ENCODE data around the gene ALG1.

Gene ALG1, protein sequence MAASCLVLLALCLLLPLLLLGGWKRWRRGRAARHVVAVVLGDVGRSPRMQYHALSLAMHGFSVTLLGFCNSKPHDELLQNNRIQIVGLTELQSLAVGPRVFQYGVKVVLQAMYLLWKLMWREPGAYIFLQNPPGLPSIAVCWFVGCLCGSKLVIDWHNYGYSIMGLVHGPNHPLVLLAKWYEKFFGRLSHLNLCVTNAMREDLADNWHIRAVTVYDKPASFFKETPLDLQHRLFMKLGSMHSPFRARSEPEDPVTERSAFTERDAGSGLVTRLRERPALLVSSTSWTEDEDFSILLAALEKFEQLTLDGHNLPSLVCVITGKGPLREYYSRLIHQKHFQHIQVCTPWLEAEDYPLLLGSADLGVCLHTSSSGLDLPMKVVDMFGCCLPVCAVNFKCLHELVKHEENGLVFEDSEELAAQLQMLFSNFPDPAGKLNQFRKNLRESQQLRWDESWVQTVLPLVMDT

DNA sequence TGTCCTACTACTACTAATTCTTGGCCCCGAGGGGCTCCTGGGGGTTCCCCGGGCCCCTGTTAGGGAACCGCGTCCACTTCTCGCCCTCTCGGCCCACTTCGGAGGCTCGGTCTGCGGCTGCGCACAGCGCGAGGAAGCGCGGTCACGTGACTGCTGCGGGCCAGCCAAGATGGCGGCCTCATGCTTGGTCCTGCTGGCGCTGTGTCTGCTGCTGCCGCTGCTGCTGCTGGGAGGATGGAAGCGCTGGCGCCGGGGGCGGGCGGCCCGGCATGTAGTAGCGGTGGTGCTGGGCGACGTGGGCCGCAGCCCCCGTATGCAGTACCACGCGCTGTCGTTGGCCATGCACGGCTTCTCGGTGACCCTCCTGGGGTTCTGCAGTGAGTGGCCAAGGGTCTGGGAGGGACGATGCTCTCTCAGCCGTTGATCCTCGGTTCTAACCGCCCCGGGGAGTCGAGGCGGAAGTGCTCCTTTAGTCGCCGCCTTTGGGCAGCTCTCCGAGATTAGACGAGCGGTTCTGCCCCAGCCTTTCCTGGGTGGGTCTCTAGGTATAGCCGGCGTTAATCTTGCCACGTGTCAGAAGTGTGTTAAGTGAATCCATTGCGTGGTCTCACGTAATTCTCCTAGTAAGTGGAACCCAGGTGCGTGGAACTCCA lies at the start of gene ALG1:
Gene ALG1, plus strand, starts transcription at position 163 of the 653 bp plus-strand sequence. Its CDS starts 7 bp downstream, at position 170.
- DNase-seq = peak in 54 of 56 donors; percentile 44 to 92 (median 82)

DNA sequence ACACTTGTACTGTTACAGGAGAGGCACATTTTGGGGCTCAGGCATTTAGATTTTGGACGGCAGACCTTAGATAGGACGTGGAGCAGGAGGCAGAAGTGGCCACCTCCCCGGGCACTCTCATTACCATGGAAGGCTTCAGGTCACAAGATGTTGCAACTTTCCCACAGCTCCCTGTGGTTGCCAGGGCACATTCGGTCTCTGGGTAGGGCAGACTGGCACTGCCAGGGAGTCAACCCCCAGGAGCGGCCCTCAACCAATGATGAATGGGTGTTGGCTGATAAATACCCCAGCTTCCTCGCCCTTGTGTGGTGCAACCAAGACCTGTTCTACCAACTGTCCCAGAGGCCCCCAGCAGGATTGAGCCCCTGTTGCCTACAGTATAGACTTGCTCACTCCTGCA lies 49.1 kb upstream of the ALG1 start:
- DNase-seq = peak in 1 of 56 donors; percentile 8

- DNase-seq = no peak
Observed at GRCh38 chr16:5024632-5025031, 47.0 kb upstream of the ALG1 start.

DNA sequence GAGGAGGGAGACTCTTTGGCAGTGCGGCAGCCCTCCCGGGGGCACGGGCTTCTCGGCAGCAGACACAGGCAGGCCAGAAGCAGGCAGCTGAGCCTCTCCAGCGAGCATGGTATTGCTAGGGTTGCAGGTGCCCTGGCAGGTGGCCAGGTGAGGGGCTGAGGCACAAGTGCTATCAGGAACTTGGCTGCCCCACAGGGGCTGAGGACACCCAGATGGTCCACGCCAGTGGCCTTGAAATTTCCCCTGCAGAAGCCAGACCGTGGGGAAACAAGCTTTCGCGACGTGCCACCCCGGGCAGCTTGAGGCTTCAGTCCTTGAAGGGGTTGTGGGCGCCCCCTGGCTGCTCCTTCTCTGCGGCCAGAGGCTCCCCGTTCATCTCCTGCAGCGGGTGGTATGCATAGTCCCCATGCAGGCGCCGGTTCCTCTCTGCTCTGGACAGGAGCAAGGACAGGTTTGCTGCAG lies 46.4 kb upstream of the ALG1 start:
- DNase-seq = peak in 50 of 56 donors; percentile 8 to 82 (median 54)

DNA sequence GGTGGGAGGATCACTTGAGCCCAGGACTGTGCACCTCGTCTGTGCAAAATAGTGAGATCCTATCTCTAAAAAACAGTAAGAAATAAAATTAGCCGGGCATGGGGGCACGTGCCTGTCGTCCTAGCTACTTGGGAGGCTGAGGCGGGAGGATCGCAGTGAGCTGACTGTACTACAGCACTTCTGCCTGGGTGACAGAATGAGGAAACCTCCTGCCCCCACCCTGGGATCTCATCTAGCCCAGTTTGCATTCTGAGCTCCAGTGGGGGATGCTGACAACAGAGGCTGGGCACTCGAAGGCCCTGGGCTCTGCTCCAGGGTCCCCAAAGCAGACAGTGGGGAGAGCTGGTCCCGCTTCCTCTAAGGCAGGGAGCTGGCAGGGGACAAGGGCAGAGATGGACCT lies 45.0 kb upstream of the ALG1 start:
- DNase-seq = no peak

DNA sequence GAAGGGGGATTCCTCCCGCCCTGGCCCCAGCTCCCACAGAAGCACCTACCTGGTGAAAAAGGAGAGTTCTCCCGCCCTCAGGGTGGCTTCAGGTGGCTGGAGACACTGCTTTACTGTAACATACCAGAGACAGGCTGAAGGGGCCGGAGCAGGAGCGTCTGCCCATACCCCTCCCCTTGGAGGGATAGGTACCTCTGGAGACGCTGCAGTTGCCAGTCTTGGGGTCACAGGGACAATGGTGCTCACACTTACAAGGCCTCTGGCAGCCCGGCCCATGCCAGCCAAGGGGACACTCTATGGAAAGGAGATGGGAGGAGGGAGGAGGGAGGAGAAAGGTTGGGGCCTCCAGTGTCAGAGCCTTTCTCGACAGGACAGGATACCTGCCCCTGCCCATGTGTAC lies 44.6 kb upstream of the ALG1 start:
- no peak for DNase-seq

DNA sequence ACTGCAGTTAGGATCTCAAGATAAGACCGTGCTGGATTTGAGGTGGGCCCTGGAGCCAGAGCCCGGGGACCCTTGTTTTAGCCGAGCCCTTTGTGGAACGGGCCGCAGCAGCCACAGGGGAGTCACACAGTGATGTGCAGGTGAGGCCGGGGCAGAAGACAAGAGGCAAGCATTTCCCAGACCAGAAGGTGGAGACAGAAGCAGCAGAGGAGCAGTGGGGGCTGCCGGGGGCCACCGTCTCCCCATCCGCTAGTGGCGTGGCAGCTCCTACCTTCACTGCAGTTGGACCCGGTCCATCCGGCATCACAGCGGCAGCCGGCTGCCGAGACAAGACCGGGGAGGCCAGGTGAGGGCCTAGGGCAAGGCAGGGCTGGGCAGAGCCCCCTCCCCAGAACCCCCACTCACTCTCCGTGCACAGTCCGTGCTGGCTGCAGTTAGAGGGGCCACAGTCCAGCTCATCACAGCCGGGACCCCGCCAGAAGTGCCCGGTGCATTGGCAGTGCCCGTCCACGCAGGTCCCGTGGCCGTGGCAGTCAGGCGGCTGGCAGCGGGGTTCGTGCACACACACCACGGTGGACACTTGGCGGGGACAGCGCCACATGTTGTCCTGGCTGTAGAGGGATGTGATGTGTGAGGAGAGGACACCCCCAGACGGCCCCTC lies 43.9 kb upstream of the ALG1 start:
- no peak for DNase-seq

GRCh38 chr16:5028950-5029475 lies 42.6 kb upstream of the ALG1 start:
- DNase-seq = peak in 38 of 56 donors; percentile 13 to 89 (median 60)

GRCh38 chr16:5030251-5030870 lies 41.3 kb upstream of the ALG1 start:
- DNase-seq = no peak

DNA sequence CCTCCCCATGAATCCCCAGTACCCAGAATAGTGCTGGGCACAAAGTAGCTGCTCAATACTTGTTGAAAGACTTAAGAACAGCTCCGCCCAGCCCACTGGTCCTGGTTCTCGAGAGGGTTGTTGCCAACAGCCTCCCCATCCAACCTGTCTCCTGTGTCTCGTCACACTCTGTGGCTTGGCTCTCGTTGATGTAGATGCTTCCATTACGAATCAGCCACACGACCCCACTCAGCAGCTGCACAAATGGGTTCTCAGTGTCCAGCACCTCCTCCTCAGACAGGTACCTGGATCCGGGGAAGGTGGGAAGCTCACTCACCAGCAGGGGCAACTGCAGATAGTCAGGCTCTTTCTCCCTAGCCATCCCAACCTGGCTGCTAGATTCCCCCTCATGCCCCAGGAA lies 40.0 kb upstream of the ALG1 start:
- DNase-seq = no peak

DNA sequence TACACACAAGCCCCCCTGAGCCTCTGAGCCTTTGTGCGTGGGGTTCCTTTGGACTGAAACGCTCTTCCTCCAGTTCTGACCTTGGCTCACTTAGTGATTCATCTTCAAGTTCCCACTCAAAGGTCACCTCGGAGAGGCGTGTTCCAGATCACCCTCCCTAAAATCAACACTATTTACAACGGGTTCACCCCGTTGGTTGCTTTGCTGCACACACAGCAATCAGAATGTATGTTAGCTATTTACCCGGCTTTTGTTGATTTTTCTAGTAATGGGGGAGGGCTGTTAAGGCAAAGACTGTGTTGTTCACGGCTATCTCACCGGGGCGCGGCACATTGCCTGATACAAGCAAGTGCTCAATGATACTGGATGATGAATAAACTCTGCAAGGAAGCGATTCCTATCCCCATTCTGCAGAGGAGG lies 38.9 kb upstream of the ALG1 start:
- DNase-seq = no peak

DNA sequence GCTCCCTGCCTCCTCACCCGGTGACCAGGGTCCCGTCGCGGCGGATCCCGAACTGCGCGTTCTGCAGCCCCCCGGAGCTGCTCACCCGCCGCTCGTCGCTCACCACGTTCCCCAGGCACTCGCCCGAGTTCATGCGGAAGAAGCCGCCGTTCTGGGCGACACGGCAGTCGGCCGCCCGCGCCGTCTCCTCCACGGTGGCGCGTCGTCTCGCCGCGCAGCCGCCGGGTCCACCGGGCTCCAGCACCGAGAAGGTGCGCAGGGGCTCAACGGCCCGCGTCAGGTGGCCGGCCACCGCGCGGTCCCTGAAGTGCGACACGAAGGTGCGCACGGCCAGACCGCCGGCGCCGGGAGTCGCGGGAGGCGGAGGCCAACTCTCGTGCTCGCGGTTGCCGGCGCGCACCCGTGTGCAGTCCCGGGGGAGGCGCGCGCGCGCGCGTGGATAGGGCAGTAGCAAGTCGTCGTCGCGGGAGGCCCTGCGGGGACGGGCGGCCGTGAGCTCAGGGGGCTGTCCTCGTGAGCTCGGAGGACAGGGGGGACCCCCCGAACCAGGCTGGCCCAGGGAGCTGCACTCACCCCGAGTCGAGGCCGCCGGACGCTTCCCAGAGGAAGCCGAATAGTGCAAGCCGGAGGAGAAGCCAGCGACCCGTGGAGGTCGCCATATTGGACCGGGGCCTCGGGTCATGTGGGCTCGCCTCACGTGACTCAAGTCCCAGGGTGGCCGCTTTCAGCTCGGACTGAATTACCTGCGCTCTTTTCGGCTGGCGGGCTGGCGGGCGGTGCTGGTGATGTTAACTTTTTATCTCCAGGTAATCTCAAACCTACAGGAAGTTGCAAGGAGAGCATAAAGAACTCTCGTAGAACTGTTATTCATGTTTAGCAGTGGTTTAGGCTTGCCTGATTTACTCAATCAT lies 38.1 kb upstream of the ALG1 start, which contains the start of gene NAGPA:
Gene NAGPA, minus strand, starts transcription at position 680 of the 911 bp plus-strand sequence. Its CDS starts 21 bp downstream, at position 659.
- peak; percentile 33 to 95 (median 84) for DNase-seq

- DNase-seq = no peak
Observed at GRCh38 chr16:5034167-5034523, 37.5 kb upstream of the ALG1 start.

DNA sequence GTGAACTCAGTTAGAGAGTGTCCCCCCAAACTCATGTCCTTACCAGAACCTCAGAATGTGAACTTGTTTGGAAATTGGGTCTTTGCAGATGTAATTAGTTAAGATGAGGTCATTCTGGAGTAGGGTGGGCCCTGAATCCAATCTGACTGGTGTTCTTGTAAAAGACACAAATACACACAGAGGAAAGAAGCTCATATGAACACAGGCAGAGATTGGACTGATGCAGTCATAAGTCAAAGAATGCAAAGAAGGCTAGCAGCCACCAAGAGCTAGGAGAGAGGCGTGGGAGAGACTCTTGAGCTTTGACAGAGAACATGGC lies 35.8 kb upstream of the ALG1 start:
- DNase-seq = no peak

DNA sequence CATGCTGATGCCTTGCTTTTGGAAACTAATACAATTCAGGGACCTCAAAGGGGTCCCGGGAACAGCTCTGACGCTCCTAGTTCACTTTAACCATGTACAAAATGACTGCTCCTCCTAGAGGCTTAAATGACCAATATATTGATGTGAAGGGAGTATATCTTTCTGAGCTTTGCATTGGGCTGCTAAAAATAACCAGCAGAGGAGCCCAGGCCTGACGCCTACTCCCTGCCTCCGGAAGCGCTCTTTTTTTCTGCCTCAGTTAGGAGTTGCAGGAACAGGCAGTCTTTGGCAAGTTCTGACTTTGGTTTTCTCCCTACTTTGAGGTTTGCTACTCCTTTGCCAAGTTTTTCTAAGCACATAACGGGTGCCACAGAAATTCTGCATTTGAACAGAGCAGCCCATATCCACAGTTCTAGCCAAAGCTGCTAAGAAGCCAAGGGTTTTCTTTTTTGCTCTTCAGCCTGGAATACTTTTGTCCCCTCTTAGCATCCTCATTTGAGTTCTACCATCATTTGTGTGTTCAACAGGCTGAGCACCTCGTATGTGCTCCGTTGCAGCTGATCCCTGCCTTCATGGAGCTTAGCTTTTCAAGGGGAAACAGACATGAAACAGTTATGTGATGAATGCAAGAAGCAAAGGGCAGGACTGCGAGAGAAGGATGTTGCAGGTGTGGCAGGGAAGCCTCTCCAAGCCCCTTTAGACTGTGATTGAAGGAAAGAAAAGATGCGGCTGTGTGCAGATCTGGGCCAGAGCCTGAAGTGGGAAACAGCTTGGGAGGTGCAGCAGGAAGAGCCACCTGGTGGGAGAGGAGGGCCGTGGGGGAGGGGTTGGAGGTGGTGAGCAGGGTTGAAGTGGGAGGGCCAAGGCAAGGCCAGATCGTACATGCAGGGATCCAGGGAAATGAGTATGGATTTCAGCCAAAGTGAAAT lies 35.2 kb upstream of the ALG1 start:
- DNase-seq = peak in 1 of 56 donors; percentile 33

- no peak for DNase-seq
Observed at GRCh38 chr16:5040451-5040850, 31.2 kb upstream of the ALG1 start.

DNA sequence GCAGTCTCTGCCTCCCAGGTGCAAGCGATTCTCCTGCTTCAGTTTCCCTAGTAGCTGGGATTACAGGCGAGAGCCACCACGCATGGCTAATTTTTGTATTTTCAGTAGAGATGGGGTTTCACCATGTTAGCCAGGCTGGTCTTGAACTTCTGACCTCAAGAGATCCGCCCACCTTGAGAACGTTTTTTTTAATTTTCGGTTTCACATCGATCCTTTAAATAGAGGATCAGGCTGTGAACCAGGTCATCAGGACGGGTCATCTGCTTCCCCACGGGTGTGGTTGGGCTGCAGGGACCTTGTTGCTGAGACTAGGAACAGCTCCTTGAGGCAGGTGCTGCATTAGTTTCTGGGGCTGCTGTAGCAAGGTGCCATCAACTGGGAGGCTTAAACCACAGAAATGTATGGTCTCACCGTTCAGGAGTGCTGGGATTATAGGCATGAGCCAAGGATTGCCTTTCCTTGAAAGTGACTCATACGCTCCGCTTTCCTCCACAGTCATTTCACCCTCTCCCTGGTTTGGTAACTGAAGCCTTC lies 30.0 kb upstream of the ALG1 start:
- DNase-seq = no peak

DNA sequence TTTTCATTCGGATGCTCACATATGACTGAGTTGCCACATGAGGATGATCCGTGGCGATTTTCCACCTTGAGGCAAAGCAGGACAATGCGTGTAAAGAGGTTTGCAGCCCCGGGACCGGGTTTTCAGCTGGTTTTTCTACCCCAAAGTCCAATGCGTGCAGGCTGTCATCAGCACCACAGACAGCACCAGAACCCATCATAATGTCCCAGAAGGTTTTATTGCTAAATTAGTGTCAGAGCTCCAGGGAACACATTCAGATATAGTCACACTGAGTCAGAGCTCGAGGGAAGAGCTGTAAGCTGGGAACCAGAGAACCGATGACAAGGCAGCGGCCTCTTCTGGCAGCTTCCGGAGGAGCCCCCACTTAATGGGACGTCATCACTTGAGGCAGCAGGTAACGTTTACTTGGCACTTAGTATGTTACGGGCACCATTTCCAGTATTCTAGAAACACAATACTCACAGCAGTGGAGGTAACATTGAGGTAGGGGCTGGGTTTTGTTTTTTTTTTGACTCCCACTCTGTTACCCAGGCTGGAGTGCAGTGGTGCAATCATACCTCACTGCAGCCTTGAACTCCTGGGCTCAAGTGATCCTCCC lies 29.0 kb upstream of the ALG1 start:
- peak in 13 of 56 donors; percentile 8 to 67 (median 46) for DNase-seq

All from nucleus accumbens (tissue), 56 donors.